Testis (tissue), 3 donors: ENCODE data around the gene ADAP1. TPM values are rescaled to one million over a fixed set of nuclear protein-coding genes. Genes with fewer than 3 reads are reported as not detected.

Experiments used
- DNase-seq: peaks from one replicate; pipeline ENCODE4 v3.0.0-alpha.2; 2019
- H3K27ac ChIP-seq, 2 donors: fragments of 200-600 bp; sonication (generic); one replicate each; pipeline ENCODE4 v1.5.1; 2019
- H3K27me3 ChIP-seq: fragments of 200-600 bp; sonication (generic); one replicate; pipeline ENCODE4 v1.5.1; 2019
- H3K36me3 ChIP-seq: fragments of 200-600 bp; sonication (generic); one replicate; pipeline ENCODE4 v1.5.1; 2017; ENCODE audit warnings: low read depth; ENCODE audit errors: missing control alignments
- H3K4me1 ChIP-seq: fragments of 200-600 bp; sonication (generic); one replicate; pipeline ENCODE4 v1.5.1; 2019
- H3K4me3 ChIP-seq, 2 donors: fragments of 200-600 bp; sonication (generic); one replicate each; pipeline ENCODE4 v1.5.1; 2017 to 2019
- H3K9me3 ChIP-seq: fragments of 200-600 bp; sonication (generic); one replicate; pipeline ENCODE4 v1.5.1; 2017
- CTCF ChIP-seq, 3 experiments: fragments of 450-650 bp in 2 of 3; fragments of 200-600 bp in 1 of 3; sonication (generic) in 1 of 3; IDR thresholded peaks; one replicate each; pipeline ENCODE4 v1.5.1; 2016 to 2019; ENCODE audit warnings: antibody characterized with exemption in 3 of 3, mild to moderate bottlenecking in 2 of 3, moderate library complexity in 1 of 3
- POLR2A ChIP-seq: fragments of 450-650 bp; IDR thresholded peaks from one replicate; pipeline ENCODE4 v1.6.1; 2017; ENCODE audit warnings: antibody characterized with exemption, mild to moderate bottlenecking, moderate library complexity
- WGBS, 2 donors: methylation state at CpG; one replicate each; pipeline ENCODE4 v1.1.5; 2018; 5-methylcytosine and 5-hydroxymethylcytosine counted together
- intact Hi-C: fragments of 100-400 bp; cut with DNase I; formaldehyde crosslinking; loops from one replicate; pipeline ENCODE4 v1.15.1; 2023; ENCODE audit warnings: low total_unique reads
- polyA plus RNA-seq: library from polyadenylated mRNA; stranded (reverse); fragments of 350-450 nt; fragmentation: Illumina TruSeq; extraction: RNeasy Lipid Tissue Mini Kit (QIAGEN cat#74804); gene quantifications from one replicate; pipeline ENCODE4 v1.2.3, GENCODE V29; 2014; ENCODE audit warnings: low read depth, low replicate concordance; ENCODE audit not compliant: insufficient read depth
- total RNA-seq, 2 donors: library from RNA; depleted of rRNA; stranded (reverse); fragments of >200 nt; gene quantifications; one replicate each; pipeline ENCODE4 v1.2.3, GENCODE V29; 2016

The ADAP1 gene
- total and polyA plus RNA-seq, 3 donors from 2014 or later: 2.4 to 10.9 (median 6.1) TPM

DNA sequence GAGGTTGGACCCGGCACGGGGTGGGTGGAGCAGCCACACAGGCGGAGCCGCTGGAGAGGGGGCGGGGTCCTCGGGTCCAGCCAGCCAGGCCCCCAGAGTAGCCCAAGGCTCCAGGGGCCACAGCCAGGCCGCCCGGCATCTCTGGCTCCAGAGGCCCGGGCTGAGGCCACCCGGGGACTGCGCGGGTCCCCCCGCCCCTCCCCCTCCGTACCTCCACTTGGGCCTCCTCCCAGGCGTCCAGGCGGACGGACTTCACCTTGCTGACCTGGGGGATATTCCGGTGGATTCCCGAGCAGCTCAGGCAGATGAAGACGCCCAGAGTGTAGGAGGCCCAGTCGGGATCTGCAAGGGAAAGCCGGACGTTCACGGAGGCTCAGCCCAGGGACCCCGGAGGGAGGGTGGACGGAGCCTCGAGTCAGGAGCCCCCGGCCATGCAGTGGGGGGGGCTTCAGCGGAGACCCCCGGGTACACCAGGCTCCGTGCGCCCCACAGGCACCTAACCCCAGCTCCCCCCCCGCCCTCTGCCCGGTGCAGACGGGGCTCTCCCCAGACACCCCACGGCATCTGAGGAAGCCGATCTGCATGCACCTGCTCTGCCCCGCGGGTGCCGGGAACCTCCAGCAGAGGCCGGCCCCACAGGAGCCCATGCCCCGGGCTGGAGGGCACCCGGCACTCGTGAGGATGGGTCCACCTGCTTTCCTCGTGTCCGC lies 19.2 kb downstream of the ADAP1 start:
- Histone ChIP-seq H3K27ac (no peak overlapping the region), H3K4me1 (no peaks in the 10 kb centered on the region), H3K9me3 (no peaks in the 10 kb centered on the region), H3K4me3 (peak overlapping the region in 1 of 2 donors; percentile 21), H3K36me3 (no peaks in the 10 kb centered on the region), H3K27me3 (no peaks in the 10 kb centered on the region)
- TF ChIP-seq POLR2A (no peak), CTCF (IDR thresholded peaks at IDR 0.05) (no peak)
- intact Hi-C loops: no loop called here
- 50 to 66% methylated on average over 2 to 46 of the region's 46 CpGs for WGBS, 2 donors
- DNase-seq: no peak

- H3K9me3 ChIP-seq: no peaks in the 10 kb centered on the region
- 62 to 76% methylated on average over 17 to 33 of the region's 34 CpGs for WGBS, 2 donors
- intact Hi-C loops: no loop called here
- DNase-seq: no peak
- no peaks in the 10 kb centered on the region for H3K36me3 ChIP-seq
- no peaks in the 10 kb centered on the region for H3K4me1 ChIP-seq
- TF ChIP-seq POLR2A (no peak), CTCF (IDR thresholded peaks at IDR 0.05) (no peak)
- H3K27ac ChIP-seq: no peak overlapping the region
- H3K4me3 ChIP-seq: peak overlapping the region in 1 of 2 donors; percentile 21
- H3K27me3 ChIP-seq: no peaks in the 10 kb centered on the region
These were observed 19.9 kb downstream of the ADAP1 start for GRCh38 chr7:934469-935163.

- no peak for TF ChIP-seq CTCF (IDR thresholded peaks at IDR 0.05)
- TF ChIP-seq POLR2A: no peak
- DNase-seq: no peak
- no peak overlapping the region for H3K27ac ChIP-seq
- H3K4me3 ChIP-seq: no peak overlapping the region
- WGBS, 2 donors: 96% methylated on average over 9 to 11 of the region's 11 CpGs
- no peaks in the 10 kb centered on the region for H3K27me3 ChIP-seq
- H3K36me3 ChIP-seq: no peaks in the 10 kb centered on the region
- no peaks in the 10 kb centered on the region for H3K9me3 ChIP-seq
- intact Hi-C loops: no loop called here
- peaks cover 7% of the 10 kb centered on the region for H3K4me1 ChIP-seq
These were observed 21.9 kb downstream of the ADAP1 start for GRCh38 chr7:932651-932975.

DNA sequence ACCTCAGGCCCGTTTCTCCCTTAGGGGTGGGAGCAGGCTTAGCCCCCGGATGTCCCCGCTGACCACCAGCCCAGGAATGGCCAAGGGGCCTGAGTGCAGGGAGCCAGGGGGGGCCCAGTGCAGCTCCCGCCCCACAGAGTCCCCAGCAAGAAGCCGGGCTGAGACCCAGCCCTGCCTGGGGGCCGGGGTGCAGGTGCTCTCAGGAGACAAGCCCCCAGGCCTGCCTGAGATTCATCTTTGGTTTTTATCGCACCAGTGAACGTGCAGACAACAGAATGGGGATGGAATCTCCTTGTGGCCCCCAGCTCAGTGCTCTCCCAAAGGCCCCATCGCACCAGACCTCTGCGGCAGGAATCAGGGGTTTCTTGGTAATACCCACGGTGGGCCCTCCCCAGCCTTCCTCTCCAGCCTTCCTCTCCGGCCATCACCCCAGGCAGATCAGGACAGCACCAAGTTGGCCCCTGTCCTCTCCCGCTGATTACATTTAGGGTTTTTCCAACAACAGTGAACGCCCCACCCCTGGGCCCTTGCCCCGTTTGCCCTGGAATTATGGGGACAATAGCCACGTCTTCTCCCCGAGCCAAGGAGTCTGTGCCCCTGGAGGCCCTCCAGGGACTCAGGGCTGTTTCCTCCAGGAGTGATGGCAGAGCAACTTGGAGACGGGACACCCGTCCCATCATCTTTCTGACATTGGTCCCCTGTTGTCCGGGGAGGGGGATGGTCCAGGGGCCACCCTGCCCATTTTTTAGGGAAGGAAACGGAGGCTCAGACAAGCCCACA lies 22.4 kb downstream of the ADAP1 start:
- H3K4me3 ChIP-seq: no peak overlapping the region
- H3K36me3 ChIP-seq: no peaks in the 10 kb centered on the region
- intact Hi-C loops: no loop called here
- no peak overlapping the region for H3K27ac ChIP-seq
- H3K27me3 ChIP-seq: no peaks in the 10 kb centered on the region
- H3K4me1 ChIP-seq: peaks cover 7% of the 10 kb centered on the region
- no peak for DNase-seq
- TF ChIP-seq POLR2A (no peak), CTCF (IDR thresholded peaks at IDR 0.05) (no peak)
- 90 to 94% methylated on average over 19 to 21 of the region's 21 CpGs for WGBS, 2 donors
- no peaks in the 10 kb centered on the region for H3K9me3 ChIP-seq
